Measurements from ENCODE around the gene WFIKKN1. TPM values are rescaled to one million over a fixed set of nuclear protein-coding genes. Genes with fewer than 3 reads are reported as not detected.

Gene WFIKKN1
- total and polyA plus RNA-seq, 2 of the 13 experiments (the other 11 are each of a cell fraction or from before 2014, with no cell fraction given) = 1.7 to 4.9 TPM

DNA sequence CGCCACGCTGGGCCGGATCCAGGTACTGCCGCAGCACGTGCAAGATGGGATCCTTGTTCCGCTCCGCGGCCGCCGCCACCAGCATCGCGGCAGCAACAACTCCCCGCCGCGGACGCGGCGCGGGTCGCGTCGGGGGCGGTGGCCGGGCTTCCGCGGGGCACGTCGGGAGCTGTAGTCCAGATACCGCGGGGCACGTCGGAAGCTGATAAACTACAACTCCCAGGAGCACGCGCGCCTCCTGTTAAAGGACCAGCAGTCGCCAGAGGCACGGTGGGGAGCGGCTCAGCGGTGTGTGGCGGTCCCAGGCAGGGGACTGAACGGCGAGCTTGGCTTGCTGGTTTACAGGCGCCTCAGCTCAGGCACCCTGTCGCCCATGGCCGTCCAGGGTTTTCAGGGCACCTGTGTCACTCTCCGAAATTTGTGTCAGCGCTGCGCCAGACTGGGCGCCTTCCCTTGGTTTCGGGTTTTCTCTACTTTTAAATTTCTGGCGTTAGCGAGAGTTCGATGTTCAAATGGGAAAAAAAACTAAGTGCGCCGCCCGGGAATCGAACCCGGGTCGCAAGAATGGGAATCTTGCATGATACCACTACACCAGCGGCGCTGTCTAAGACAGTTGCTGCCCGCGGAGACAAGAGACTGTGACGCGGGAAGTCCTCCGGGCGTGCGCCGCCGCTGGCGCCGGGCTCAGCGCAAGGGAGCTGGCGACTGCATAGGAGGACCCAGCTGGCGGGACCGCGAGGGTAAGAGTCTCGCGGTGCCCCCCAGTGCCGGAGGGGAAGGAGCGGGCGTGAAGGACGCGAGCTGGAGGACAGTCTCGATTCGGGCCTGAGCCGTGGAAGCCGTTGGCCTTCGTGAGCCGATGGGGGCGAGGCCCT, 5.7 kb downstream of the WFIKKN1 start, which contains the start of gene METTL26 (continued):
- TF ChIP-seq SIX4 (CRISPR knock-in tag; IDR thresholded peaks at IDR 0.05) (no peak), ZBTB4 (CRISPR knock-in tag; IDR thresholded peaks at IDR 0.05; ENCODE audit: borderline replicate concordance) (no peak), KDM5B (CRISPR knock-in tag; IDR thresholded peaks at IDR 0.05; ENCODE audit: borderline replicate concordance) (peak; percentile 90), JUND (CRISPR knock-in tag; IDR thresholded peaks at IDR 0.05) (no peak), ZNF556 (CRISPR knock-in tag; IDR thresholded peaks at IDR 0.05; ENCODE audit: borderline replicate concordance) (peak; percentile 80; the same call in 1 of the 2 replicates), TAF15 (IDR thresholded peaks at IDR 0.05; ENCODE audit: low read depth, low read length, poor library complexity, severe bottlenecking) (no peak), GLMP (CRISPR knock-in tag; IDR thresholded peaks at IDR 0.05; ENCODE audit: borderline replicate concordance) (no peak; the same call in 1 of the 2 replicates), RBM22 (optimal IDR thresholded peaks at IDR 0.05; ENCODE audit: low read length) (peak; percentile 79), MATR3 (CRISPR knock-in tag; IDR thresholded peaks at IDR 0.05) (no peak), THYN1 (CRISPR knock-in tag; IDR thresholded peaks at IDR 0.05; ENCODE audit: borderline replicate concordance, low read depth) (no peak), NFE2 (CRISPR knock-in tag; IDR thresholded peaks at IDR 0.05) (no peak), JARID2 (CRISPR knock-in tag; IDR thresholded peaks at IDR 0.05; ENCODE audit: insufficient replicate concordance) (no peak)
- TF ChIP-seq, protein P1, sequence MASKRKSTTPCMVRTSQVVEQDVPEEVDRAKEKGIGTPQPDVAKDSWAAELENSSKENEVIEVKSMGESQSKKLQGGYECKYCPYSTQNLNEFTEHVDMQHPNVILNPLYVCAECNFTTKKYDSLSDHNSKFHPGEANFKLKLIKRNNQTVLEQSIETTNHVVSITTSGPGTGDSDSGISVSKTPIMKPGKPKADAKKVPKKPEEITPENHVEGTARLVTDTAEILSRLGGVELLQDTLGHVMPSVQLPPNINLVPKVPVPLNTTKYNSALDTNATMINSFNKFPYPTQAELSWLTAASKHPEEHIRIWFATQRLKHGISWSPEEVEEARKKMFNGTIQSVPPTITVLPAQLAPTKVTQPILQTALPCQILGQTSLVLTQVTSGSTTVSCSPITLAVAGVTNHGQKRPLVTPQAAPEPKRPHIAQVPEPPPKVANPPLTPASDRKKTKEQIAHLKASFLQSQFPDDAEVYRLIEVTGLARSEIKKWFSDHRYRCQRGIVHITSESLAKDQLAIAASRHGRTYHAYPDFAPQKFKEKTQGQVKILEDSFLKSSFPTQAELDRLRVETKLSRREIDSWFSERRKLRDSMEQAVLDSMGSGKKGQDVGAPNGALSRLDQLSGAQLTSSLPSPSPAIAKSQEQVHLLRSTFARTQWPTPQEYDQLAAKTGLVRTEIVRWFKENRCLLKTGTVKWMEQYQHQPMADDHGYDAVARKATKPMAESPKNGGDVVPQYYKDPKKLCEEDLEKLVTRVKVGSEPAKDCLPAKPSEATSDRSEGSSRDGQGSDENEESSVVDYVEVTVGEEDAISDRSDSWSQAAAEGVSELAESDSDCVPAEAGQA (IDR thresholded peaks at IDR 0.05; ENCODE audit: low read depth) = peak; percentile 41
- TF ChIP-seq, protein P1 (CRISPR knock-in tag; IDR thresholded peaks at IDR 0.05; ENCODE audit: borderline replicate concordance) = no peak; the same call in 1 of the 2 replicates
